ENCODE measurements around the gene MRPS16. TPM values are rescaled to one million over a fixed set of nuclear protein-coding genes. Genes with fewer than 3 reads are reported as not detected.

Gene MRPS16
- total and polyA plus RNA-seq, 9 of the 15 experiments (the other 6 are each of a cell fraction or from before 2014, with no cell fraction given) = 65.0 to 239 (median 146) TPM

GRCh38 chr10:73246646-73247508 lies 5.6 kb downstream of the MRPS16 start, which contains the start of gene DNAJC9 (continued):
- peak in 1 of 2 experiments; percentile 38; a peak in 1 of 4 replicates for TF ChIP-seq ZMIZ1 (IDR thresholded peaks at IDR 0.05; ENCODE audit: low read depth in 2 of 2, low read length in 2 of 2)
- TF ChIP-seq ZNF224 (CRISPR knock-in tag; IDR thresholded peaks at IDR 0.05) = no peak; the same call in 1 of the 2 replicates
- TF ChIP-seq PBX2 (CRISPR knock-in tag; IDR thresholded peaks at IDR 0.05; ENCODE audit: low read depth) = peak; percentile 46; the same call in 1 of the 2 replicates
- peak; percentile 90 for TF ChIP-seq PBX2 (tag; conservative IDR thresholded peaks at IDR 0.05; ENCODE audit: low read depth)
- TF ChIP-seq ESRRA (IDR thresholded peaks at IDR 0.05; ENCODE audit: borderline replicate concordance, low read depth) = peak; percentile 79
- TF ChIP-seq POLR3G (IDR thresholded peaks at IDR 0.05; ENCODE audit: extremely low read depth, insufficient read length, insufficient replicate concordance) = no peak
- no peak for TF ChIP-seq PCBP2 (IDR thresholded peaks at IDR 0.05; ENCODE audit: low read depth, low read length, poor library complexity, severe bottlenecking)
- no peak for TF ChIP-seq THRA (IDR thresholded peaks at IDR 0.05)
- TF ChIP-seq HNRNPH1 (optimal IDR thresholded peaks at IDR 0.05; ENCODE audit: low read depth, low read length) = no peak
- TF ChIP-seq MEF2A (IDR thresholded peaks at IDR 0.05; ENCODE audit: control insufficient read depth, low read depth, low read length) = peak; percentile 58; the same call in 1 of the 2 replicates
- TF ChIP-seq, protein P1, sequence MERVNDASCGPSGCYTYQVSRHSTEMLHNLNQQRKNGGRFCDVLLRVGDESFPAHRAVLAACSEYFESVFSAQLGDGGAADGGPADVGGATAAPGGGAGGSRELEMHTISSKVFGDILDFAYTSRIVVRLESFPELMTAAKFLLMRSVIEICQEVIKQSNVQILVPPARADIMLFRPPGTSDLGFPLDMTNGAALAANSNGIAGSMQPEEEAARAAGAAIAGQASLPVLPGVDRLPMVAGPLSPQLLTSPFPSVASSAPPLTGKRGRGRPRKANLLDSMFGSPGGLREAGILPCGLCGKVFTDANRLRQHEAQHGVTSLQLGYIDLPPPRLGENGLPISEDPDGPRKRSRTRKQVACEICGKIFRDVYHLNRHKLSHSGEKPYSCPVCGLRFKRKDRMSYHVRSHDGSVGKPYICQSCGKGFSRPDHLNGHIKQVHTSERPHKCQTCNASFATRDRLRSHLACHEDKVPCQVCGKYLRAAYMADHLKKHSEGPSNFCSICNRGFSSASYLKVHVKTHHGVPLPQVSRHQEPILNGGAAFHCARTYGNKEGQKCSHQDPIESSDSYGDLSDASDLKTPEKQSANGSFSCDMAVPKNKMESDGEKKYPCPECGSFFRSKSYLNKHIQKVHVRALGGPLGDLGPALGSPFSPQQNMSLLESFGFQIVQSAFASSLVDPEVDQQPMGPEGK (CRISPR knock-in tag; IDR thresholded peaks at IDR 0.05; ENCODE audit: borderline replicate concordance) = no peak
- TF ChIP-seq NFXL1 (CRISPR knock-in tag; IDR thresholded peaks at IDR 0.05) = no peak; the same call in 1 of the 2 replicates
- no peak for TF ChIP-seq ID3 (CRISPR knock-in tag; IDR thresholded peaks at IDR 0.05)
- peak; percentile 91 for TF ChIP-seq ID3 (tag; IDR thresholded peaks at IDR 0.05)
- TF ChIP-seq RBM25 (IDR thresholded peaks at IDR 0.05; ENCODE audit: low read depth, low read length, severe bottlenecking) = no peak
